Activated T-helper 17 cell treated with anti-CD3 and anti-CD28 coated beads, Interleukin-2, amount 50 U/mL, for 72 hours (primary cell): ENCODE data around the gene LRR1. TPM values are rescaled to one million over a fixed set of nuclear protein-coding genes. Genes with fewer than 3 reads are reported as not detected.
"Not testable (repeated sequence)": the region's sequence is repeated elsewhere in the genome, so short reads cannot be mapped to it uniquely, and the experiment has no call there.

Experiments used
- ATAC-seq: fragments of 150-1000 bp; cut with Tn5 transposase; replicated peaks from 2 replicates; pipeline ENCODE4 v1.10.0; 2021; ENCODE audit warnings: mild to moderate bottlenecking, moderate library complexity
- H3K27ac Mint-ChIP-seq: one replicate; pipeline ENCODE4 v1.8.0; 2022; ENCODE audit warnings: mixed read lengths
- H3K27me3 Mint-ChIP-seq: one replicate; pipeline ENCODE4 v1.8.0; 2022; ENCODE audit warnings: mixed read lengths
- H3K36me3 Mint-ChIP-seq: one replicate; pipeline ENCODE4 v1.8.0; 2022; ENCODE audit warnings: low read depth, mild to moderate bottlenecking, mixed read lengths
- H3K4me1 Mint-ChIP-seq: one replicate; pipeline ENCODE4 v1.8.0; 2022; ENCODE audit warnings: mixed read lengths
- H3K4me3 Mint-ChIP-seq: one replicate; pipeline ENCODE4 v1.8.0; 2022; ENCODE audit warnings: mild to moderate bottlenecking, mixed read lengths
- H3K9me3 Mint-ChIP-seq: one replicate; pipeline ENCODE4 v1.8.0; 2022; ENCODE audit warnings: mixed read lengths
- total RNA-seq, 2 donors: library from RNA; stranded (reverse); gene quantifications; one replicate each; pipeline ENCODE4 v1.2.3, GENCODE V29; 2022

Gene LRR1
- total RNA-seq, 2 donors from 2014 or later = 29.6 to 62.2 TPM

DNA sequence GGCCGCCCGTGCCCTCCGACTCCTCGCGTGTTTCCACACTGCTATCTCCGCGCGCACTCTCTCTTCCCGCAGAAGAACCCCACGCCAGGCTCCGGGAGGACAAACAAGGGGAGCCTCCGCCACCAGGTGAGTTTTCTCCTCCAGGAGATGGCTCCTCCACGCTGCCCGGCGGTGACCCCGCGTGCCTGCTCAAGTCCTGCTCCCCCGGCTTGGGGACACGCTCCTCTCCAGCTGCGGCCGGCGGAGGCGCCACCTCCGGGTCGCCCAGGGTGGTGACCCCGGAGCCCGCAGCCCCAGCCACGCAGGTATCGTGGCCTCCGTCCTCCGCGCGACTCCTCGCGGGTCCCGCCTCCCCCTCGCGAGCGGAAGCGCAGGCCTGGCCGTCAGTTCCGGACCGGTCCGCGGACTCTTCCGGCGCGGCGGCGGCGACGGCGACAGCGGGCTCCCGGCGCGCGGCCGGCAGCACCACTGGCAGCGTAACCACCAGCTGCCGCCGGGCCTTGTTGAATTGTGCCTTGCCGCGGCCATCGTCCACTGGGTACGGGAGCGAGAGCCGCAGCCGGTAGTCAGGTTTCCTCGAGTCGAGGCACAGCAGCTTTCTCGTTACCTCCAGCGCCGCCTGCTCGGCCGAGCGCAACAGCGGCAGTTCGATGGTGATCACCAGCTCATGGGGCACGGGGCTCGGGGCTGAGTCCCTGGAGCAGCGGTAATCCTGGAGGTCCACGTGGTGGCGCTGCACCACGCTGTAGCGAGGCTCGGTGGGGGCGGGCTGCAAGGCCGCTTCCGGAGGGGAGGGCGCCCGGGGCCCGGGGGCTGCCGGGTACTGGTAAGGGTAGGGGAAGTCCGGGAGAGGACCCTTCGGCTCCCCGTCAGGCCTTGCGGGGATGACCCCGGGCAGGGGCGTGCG lies 35.2 kb downstream of the LRR1 start:
- H3K27me3 Mint-ChIP-seq = no peaks in the 10 kb centered on the region
- H3K27ac Mint-ChIP-seq = peak overlapping the region; percentile 93
- H3K4me1 Mint-ChIP-seq = peaks cover 21% of the 10 kb centered on the region
- no peaks in the 10 kb centered on the region for H3K9me3 Mint-ChIP-seq
- peak overlapping the region; percentile 94 for H3K4me3 Mint-ChIP-seq
- H3K36me3 Mint-ChIP-seq = peaks cover 78% of the 10 kb centered on the region
- peak; percentile 81 for ATAC-seq

DNA sequence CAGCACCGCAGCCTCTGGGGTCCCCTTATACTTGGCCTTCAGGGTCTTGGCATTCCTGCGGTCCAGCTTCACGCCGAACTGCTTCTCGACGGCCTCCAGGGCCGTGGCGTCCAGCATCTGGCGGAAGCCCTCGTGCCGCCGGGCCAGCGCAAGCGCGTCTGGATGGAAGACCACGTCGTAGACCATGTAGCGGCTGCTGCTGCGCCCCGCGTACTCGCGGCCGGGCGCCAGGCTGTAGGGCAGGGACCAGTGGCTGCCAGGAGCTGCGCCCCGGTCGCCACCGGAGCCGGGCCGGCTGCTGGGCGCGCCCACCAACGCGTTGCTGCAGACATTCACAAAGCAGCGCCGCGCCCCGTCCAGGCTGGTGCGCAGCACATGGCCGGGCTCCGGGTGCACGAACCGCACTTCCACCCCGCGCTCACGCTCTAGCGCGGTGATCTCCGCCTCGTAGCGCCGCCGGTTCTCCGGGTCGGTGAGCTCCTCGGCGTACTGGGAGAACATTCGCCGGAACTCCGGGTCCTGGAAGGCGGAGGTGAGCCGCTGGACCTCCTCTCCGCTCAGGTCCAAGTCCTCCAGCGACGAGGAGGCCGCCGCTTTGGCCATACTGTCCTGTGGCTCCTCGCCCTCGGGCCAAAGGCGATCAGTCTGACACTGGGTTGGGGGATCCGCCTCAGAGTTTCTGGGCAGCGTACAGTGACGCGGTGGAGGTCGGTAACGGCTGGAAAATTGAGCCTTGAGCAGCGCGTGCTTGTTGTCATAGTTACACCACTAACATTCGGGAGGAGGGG lies 36.0 kb downstream of the LRR1 start, which contains the start of gene DNAAF2:
DNAAF2 (minus strand) TSS at position 698 of the 788 bp plus-strand sequence; CDS start at position 603, 95 bp downstream.
- Mint-ChIP-seq H3K4me3 (peak within 1 kb of the TSS; percentile 94), H3K27me3 (no peaks in the 10 kb centered on the region), H3K4me1 (peaks cover 22% of the 10 kb centered on the region), H3K27ac (peak within 1 kb of the TSS; percentile 98), H3K9me3 (no peaks in the 10 kb centered on the region), H3K36me3 (peaks cover 78% of the 10 kb centered on the region)
- peak; percentile 42 for ATAC-seq

DNA sequence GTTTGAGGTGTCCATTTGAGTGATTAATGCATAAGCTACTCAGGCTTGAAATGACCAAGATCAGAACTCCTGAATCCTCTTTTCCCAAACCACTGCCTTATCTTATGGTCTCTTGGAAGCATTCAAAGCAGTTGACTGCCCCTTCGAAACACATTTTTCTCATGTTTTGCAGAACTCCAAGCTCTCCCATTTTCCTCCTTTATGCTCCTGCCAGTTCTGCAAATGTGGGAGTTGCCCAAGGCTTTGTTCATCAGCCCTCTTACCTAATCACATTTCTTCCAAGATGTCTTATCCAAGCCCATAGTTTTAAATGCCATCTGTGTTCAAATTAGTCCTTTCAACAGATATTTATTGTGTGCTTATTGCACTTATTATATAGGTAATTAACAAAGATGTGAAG lies 38.1 kb downstream of the LRR1 start:
- no peak for ATAC-seq
- H3K27me3 Mint-ChIP-seq = no peaks in the 10 kb centered on the region
- no peaks in the 10 kb centered on the region for H3K9me3 Mint-ChIP-seq
- peaks cover 27% of the 10 kb centered on the region for H3K4me1 Mint-ChIP-seq
- peak overlapping the region; percentile 94 for H3K4me3 Mint-ChIP-seq
- H3K36me3 Mint-ChIP-seq = peaks cover 79% of the 10 kb centered on the region
- peak overlapping the region; percentile 98 for H3K27ac Mint-ChIP-seq

DNA sequence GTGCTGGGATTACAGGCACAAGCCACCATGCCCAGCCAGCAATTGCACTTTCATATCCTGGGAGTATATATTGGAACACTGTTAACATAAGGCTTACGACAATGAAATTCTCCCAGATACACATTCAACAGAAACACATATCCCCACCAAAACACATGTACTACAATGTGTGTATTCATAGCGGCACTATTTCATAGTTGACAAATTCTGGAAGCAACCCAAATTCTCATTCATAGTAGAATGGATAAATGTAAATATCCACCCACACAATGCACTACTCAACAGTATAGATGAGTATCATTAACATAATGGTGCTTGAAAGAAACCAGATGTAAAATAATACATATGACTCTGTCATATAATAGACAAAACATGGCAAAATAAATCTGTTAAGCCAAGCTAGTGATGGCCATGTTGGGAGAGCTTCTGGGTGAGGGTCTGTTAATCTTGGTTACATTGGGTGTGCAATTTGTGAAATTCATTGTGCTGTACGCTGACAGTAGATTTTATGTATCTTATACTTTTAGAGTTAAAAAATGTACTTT lies 38.9 kb downstream of the LRR1 start:
- Mint-ChIP-seq H3K4me3 (peak overlapping the region; percentile 94), H3K27me3 (no peaks in the 10 kb centered on the region), H3K9me3 (no peaks in the 10 kb centered on the region), H3K4me1 (peaks cover 33% of the 10 kb centered on the region), H3K36me3 (peaks cover 85% of the 10 kb centered on the region), H3K27ac (peak overlapping the region; percentile 98)
- ATAC-seq = no peak

DNA sequence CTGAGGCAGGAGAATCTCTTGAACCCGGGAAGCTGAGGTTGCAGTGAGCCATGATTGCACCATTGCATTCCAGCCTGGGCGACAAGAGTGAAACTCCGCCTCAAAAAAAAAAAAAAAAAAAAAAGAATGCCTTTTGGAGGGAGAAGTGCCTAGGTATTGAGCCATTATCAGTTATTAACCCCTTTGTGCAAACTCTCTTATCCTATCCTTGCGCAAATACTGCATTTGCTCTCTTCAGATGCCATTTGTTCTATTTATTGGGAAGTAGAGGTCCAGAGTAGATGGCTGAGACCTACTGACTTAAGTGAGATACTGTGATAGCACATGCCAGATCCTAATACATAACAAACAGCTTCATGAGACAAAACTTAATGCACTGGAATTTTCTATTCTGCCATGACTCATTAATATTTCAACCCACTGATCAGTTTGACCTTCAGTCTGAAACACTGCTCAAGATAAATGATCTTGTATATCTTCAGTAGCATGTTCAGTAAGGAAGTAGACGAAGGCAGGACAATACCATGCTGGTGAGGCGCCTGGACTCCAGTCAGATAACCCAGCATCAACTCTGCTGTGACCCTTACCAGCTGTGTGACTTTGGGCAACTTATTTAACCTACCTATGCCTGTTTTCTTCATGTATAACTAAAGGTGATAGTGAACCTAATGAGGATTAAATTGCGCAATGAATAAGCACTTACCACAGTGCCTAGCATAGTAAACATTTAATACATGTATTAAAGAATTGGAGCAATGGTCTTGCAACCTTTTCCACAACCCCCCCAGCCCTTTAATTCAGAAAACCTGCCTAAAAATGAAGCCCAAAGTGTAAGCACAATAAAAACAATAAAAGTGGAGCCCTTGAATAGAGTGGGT lies 42.0 kb downstream of the LRR1 start:
- Mint-ChIP-seq H3K9me3 (no peaks in the 10 kb centered on the region), H3K4me3 (no peak overlapping the region), H3K36me3 (peaks cover 80% of the 10 kb centered on the region), H3K27me3 (no peaks in the 10 kb centered on the region), H3K4me1 (peaks cover 33% of the 10 kb centered on the region), H3K27ac (peak overlapping the region; percentile 21)
- ATAC-seq = no peak

DNA sequence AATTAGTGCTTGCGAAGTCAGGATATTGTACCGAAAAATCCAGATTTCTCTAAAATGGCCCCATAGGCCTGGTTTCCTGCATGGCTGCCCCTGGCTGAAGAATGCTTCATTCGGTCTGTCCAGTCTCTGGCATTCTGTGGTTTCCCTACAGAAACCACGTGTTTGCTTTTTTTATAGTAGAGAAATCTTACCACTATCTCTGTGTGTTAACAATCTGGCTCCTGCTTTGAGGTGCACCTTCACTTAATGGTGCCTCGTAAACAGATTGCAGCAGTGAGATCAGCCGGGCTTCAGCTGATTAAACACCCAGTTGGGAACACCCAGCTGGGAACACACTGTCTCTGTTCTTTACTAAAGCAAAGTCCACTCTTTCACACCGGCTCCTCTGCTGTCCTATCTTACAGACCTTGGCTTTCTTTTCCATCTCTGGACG lies 43.0 kb downstream of the LRR1 start:
- Mint-ChIP-seq H3K36me3 (peaks cover 76% of the 10 kb centered on the region), H3K4me1 (peaks cover 30% of the 10 kb centered on the region), H3K27me3 (no peaks in the 10 kb centered on the region), H3K4me3 (no peak overlapping the region), H3K27ac (peak overlapping the region; percentile 47), H3K9me3 (no peaks in the 10 kb centered on the region)
- ATAC-seq = no peak

DNA sequence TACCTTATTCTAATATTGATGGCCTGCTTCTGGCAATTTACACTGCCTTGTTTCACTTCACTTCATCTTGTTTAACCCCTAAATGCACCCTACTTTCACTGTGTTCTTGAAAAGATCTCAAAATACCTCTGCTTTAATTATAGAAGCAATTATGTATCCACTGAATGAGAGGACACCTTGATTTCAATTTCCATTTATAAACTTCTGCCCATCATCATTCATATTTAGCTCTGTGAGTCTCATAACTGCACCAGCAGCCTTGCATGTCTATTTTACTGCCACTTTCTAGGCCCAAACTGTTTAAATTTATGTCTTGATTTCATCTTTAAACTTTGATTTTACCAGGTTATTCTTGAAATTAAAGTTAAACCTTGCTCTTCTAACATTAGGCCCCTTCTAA lies 43.4 kb downstream of the LRR1 start:
- Mint-ChIP-seq H3K9me3 (no peaks in the 10 kb centered on the region), H3K4me1 (peaks cover 25% of the 10 kb centered on the region), H3K36me3 (peaks cover 76% of the 10 kb centered on the region), H3K27me3 (no peaks in the 10 kb centered on the region), H3K4me3 (no peak overlapping the region), H3K27ac (peak overlapping the region; percentile 47)
- no peak for ATAC-seq

DNA sequence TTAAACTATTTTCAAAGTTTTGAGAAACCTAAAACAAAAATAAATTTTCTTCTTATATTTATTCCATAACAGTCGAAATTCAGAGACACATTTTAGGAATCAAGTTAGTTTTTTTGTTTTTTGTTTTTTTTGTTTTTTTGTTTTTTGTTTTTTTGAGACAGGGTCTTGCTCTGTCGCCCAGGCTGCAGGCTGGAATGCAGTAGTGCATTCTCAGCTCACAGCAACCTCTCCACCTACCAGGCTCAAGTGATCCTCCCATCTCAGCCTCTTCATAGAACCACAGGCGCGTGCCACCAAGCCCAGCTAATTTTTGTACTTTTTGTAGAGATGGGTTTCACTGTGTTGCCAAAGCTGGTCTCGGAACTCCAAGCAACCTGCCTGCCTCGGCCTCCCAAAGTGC lies 54.8 kb downstream of the LRR1 start:
- ATAC-seq = no peak
- H3K4me1 Mint-ChIP-seq = no peaks in the 10 kb centered on the region
- H3K27me3 Mint-ChIP-seq = no peaks in the 10 kb centered on the region
- H3K27ac Mint-ChIP-seq = no peak overlapping the region
- no peaks in the 10 kb centered on the region for H3K9me3 Mint-ChIP-seq
- no peak overlapping the region for H3K4me3 Mint-ChIP-seq
- H3K36me3 Mint-ChIP-seq = peaks cover 11% of the 10 kb centered on the region

DNA sequence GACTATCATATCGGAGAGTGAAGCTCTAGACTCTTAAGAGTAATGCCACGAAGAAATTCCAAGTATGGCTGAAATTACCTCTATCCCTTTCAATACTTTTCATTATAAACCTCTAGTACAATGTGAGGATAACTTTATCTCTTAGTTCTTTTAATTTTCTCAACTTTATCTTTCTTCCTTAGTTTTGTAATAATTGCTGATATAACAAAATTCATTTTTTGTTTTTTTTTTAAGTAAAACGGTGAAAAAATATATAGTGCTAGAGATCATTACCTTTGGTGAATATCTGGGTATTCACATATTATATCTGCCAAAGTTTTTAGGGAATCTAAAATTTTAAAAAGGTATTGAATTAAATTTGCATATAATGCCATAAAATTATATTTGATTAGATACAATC lies 55.8 kb downstream of the LRR1 start:
- Mint-ChIP-seq H3K27me3 (no peaks in the 10 kb centered on the region), H3K9me3 (no peaks in the 10 kb centered on the region), H3K4me1 (no peaks in the 10 kb centered on the region), H3K4me3 (no peak overlapping the region), H3K27ac (no peak overlapping the region), H3K36me3 (peaks cover 8% of the 10 kb centered on the region)
- ATAC-seq = no peak

DNA sequence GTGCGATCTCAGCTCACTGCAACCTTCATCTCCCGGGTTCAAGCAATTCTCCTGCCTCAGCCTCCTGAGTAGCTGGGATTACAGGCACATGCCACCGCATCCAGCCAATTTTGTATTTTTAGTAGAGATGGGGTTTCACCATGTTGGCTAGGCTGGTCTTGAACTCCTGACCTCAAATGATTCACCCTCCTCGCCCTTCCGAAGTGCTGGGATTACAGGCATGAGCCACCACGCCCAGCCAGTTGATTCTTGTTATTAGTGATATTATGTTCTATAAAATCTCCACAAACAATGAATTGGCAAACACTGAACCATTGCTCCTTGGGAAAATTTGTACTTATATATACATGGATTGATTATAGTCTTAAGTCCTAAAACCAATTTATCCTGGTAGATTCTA lies 58.8 kb downstream of the LRR1 start:
- not testable (repeated sequence) for H3K4me1 Mint-ChIP-seq, H3K27ac Mint-ChIP-seq, H3K36me3 Mint-ChIP-seq, ATAC-seq, H3K4me3 Mint-ChIP-seq, H3K9me3 Mint-ChIP-seq, H3K27me3 Mint-ChIP-seq

DNA sequence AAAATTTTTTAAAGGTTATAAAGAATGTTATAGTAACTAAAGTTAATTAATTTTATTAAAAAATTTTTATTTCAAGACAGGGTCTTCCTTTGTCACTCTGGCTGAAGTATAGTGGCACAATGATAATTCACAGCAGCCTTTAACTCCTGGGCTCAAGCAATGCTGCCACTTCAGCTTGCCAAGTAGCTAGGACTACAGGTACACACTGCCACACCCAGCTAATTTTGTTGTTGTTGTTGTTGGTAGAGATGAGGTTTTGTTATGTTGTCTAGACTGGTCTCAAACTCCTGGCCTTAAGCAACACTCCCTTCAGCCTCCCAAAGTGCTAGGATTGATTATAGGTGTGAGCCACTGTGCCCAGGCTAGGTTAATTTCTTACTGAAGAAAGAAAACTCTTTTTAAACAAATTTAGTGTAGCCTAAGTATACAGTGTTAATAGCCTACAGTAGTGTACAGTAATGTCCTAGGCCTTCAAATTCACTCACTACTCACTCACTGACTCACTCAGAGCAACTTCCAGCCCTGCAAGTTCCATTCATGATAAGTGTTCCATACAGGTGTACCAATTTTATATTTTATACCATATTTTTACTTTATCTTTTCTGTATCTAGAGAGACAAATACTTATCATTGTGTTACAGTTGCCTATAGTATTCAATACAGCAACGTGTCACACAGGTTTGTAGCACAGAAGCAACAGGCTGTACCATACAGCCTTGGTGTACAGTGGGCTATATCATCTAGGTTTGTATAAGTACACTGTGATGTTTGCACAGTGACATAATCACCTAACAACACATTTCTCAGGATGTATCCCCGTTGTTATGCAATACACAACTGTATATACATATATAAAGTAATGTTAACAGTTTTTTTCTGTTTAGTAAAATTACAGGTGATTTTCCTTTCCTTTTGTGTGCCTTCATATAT lies 61.1 kb downstream of the LRR1 start:
- ATAC-seq = no peak
- no peaks in the 10 kb centered on the region for H3K4me1 Mint-ChIP-seq
- no peaks in the 10 kb centered on the region for H3K27me3 Mint-ChIP-seq
- H3K36me3 Mint-ChIP-seq = peaks cover 6% of the 10 kb centered on the region
- no peak overlapping the region for H3K27ac Mint-ChIP-seq
- no peaks in the 10 kb centered on the region for H3K9me3 Mint-ChIP-seq
- H3K4me3 Mint-ChIP-seq = no peak overlapping the region
